Measurements from ENCODE around the gene BNC2.

DNA sequence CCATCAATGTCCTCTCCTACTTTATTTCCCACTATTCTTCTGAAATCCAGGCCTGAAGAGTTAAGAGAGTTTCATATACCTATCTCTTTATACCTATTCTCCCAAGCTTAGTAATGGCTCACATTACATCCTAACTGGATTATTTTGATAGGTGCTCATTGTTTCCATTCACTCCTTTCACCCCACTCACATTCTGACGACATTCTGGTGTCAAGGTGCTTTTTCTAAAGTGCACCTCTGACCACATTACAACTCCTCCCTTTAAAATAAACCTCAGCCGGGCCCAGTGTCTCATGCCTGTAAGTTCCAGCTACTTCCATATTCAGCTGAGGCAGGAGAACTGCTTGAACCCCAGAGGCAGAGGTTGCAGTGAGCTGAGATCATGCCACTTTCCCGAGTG is 417.1 kb downstream of the BNC2 start:
- no peak for TF ChIP-seq POLR2A (IDR thresholded peaks at IDR 0.05; ENCODE audit: low read depth, low read length)
- TF ChIP-seq TAF1 (IDR thresholded peaks at IDR 0.05; ENCODE audit: borderline replicate concordance, low read depth, low read length) = no peak
- no peak for TF ChIP-seq POLR2AphosphoS5 (IDR thresholded peaks at IDR 0.05; ENCODE audit: low read depth, low read length)

All from GM12892 (cell line).